HFF-Myc (cell line): ENCODE data around the gene VSTM4.

Experiments used
- DNase-seq: peaks from one replicate; pipeline ENCODE4 v3.0.0-alpha.2; 2011; ENCODE audit warnings: low read depth; ENCODE audit errors: extremely low read depth
- H3K4me3 ChIP-seq: replicated peaks from 2 replicates; pipeline ENCODE4 v1.5.1; 2011; ENCODE audit warnings: low read depth, mild to moderate bottlenecking, control low read depth, low read length
- CTCF ChIP-seq: IDR thresholded peaks from 2 replicates; pipeline ENCODE4 v1.5.1; 2012; ENCODE audit warnings: mild to moderate bottlenecking, low read depth, low read length, control low read depth; ENCODE audit errors: missing control alignments

The VSTM4 gene

GRCh38 chr10:49081547-49082275, 33.6 kb downstream of the VSTM4 start:
- TF ChIP-seq CTCF = no peak
- no peak overlapping the region for H3K4me3 ChIP-seq
- DNase-seq = no peak

GRCh38 chr10:49080965-49081364, 34.4 kb downstream of the VSTM4 start:
- no peak for TF ChIP-seq CTCF
- no peak for DNase-seq
- H3K4me3 ChIP-seq = no peak overlapping the region

DNA sequence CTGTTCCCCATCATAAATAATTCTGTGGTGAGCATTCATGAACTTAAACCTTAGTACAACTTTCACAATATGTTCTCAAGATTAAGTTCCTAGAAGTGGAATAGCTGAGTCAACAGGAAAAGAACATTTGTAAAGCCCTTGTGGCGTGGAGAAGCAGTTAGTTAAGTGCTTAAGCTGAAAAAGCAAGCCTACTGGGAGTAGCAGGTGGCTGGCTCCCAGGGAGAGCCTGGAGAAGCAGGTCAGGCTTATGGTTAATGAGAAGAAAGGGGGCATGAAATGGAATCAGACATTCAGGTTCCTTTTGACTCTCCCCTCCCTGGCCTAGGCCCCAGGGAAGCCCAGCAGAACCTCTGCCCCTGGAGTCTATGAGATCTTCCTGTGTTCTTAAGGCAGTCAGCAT, 35.3 kb downstream of the VSTM4 start:
- no peak for TF ChIP-seq CTCF
- no peak for DNase-seq
- H3K4me3 ChIP-seq = no peak overlapping the region

DNA sequence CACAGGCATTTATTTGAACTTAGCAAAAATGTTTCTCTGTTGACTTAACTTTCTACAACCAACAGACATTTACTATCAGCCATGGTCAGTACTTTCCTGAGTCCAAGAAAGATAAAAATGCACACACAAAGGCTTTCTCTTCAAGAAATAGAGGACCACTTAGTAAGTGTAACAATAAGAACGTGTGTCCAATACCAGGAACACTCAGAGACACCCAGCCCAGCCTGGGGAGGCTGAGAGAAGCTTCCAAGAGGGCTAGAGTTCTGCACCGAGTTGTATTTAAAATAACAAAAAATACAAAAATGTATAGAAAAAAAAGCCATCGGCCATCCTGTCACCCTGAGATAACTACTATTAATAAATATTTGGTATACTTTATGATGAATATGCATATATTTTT, 35.8 kb downstream of the VSTM4 start:
- TF ChIP-seq CTCF = no peak
- no peak overlapping the region for H3K4me3 ChIP-seq
- no peak for DNase-seq

DNA sequence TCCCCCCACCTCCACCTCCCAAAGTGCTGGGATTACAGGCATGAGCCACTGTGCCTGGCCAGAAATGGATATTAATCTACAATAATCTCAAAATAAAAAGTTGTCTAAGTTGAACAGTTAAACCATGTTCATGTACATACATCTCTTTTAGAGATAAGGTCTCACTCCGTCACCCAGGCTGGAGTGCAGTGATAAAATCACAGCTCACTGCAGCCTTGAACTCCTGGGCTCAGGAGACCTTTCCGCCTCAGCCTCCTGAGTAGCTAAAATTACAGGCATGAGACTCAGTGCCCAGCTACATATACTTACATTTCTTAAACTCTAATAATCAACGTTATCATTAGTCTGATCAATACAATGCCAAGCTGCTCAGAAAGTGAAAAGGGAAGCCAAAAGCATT, 36.2 kb downstream of the VSTM4 start:
- H3K4me3 ChIP-seq = no peak overlapping the region
- DNase-seq = no peak
- TF ChIP-seq CTCF = no peak

- H3K4me3 ChIP-seq = no peak overlapping the region
- no peak for DNase-seq
- no peak for TF ChIP-seq CTCF
These were observed 36.9 kb downstream of the VSTM4 start for GRCh38 chr10:49078433-49078832.
